GM12872 (cell line): ENCODE measurements around the gene HIPK1.

Experiments
- CTCF ChIP-seq: IDR thresholded peaks from 3 replicates; pipeline ENCODE4 v1.5.1; 2011; ENCODE audit warnings: low read depth, mild to moderate bottlenecking, low read length, moderate library complexity; ENCODE audit not compliant: insufficient read depth

Gene HIPK1

GRCh38 chr1:114023377-114023776 lies 94.3 kb downstream of the HIPK1 start:
- no peak for TF ChIP-seq CTCF

GRCh38 chr1:114024049-114024448 lies 94.9 kb downstream of the HIPK1 start:
- no peak for TF ChIP-seq CTCF

GRCh38 chr1:114025609-114026401 lies 96.7 kb downstream of the HIPK1 start:
- no peak for TF ChIP-seq CTCF

- no peak for TF ChIP-seq CTCF
These were observed 97.7 kb downstream of the HIPK1 start for GRCh38 chr1:114026797-114027196.
